Sigmoid colon (tissue), 7 donors: ENCODE data around the gene NME3. TPM values are rescaled to one million over a fixed set of nuclear protein-coding genes. Genes with fewer than 3 reads are reported as not detected.

Experiments used
- DNase-seq: peaks from one replicate; pipeline ENCODE4 v3.0.0-alpha.2; 2019
- H3K27ac ChIP-seq, 4 donors: fragments of 200-600 bp; sonication (generic); one replicate each; pipeline ENCODE4 v1.5.1; 2016 to 2019; ENCODE audit warnings: mild to moderate bottlenecking in 1 of 4
- H3K27me3 ChIP-seq, 3 donors: fragments of 200-600 bp; sonication (generic); one replicate each; pipeline ENCODE4 v1.5.1; 2019; ENCODE audit warnings: mild to moderate bottlenecking in 1 of 3
- H3K36me3 ChIP-seq, 4 donors: fragments of 200-600 bp; sonication (generic); one replicate each; pipeline ENCODE4 v1.5.1; 2016 to 2019
- H3K4me1 ChIP-seq, 4 donors: fragments of 200-600 bp; sonication (generic); one replicate each; pipeline ENCODE4 v1.5.1; 2017 to 2019
- H3K4me3 ChIP-seq, 4 donors: fragments of 200-600 bp; sonication (generic); one replicate each; pipeline ENCODE4 v1.5.1; 2017 to 2019; ENCODE audit warnings: mild to moderate bottlenecking in 2 of 4, moderate library complexity in 1 of 4
- H3K9me3 ChIP-seq, 4 donors: fragments of 200-600 bp in 3 of 4; sonication (generic) in 3 of 4; one replicate each; pipeline versions ENCODE4 v1.5.1 to v1.6.1; 2013 to 2019
- CTCF ChIP-seq, 4 experiments: fragments of 450-650 bp in 3 of 4; fragments of 200-600 bp in 1 of 4; IDR thresholded peaks; one replicate each; pipeline ENCODE4 v1.5.1; 2016 to 2019; ENCODE audit warnings: antibody characterized with exemption in 4 of 4, mild to moderate bottlenecking in 3 of 4, moderate library complexity in 2 of 4
- EP300 ChIP-seq, 4 donors: sonication (generic); formaldehyde crosslinking; IDR thresholded peaks; one replicate each; pipeline ENCODE4 v1.6.1; 2017; ENCODE audit warnings: antibody characterized with exemption in 4 of 4
- POLR2A ChIP-seq, 2 donors: fragments of 450-650 bp; IDR thresholded peaks; one replicate each; pipeline ENCODE4 v1.6.1; 2016; ENCODE audit warnings: antibody characterized with exemption in 2 of 2, mild to moderate bottlenecking in 2 of 2, moderate library complexity in 2 of 2
- POLR2AphosphoS5 ChIP-seq, 4 donors: sonication (generic); formaldehyde crosslinking; IDR thresholded peaks; one replicate each; pipeline ENCODE4 v1.6.1; 2017; ENCODE audit warnings: antibody characterized with exemption in 4 of 4
- WGBS, 2 donors: extraction: QIAGEN DNeasy Blood & Tissue Kit; methylation state at CpG; one replicate each; pipeline ENCODE4 v1.1.7; 2013; 5-methylcytosine and 5-hydroxymethylcytosine counted together
- intact Hi-C: fragments of 100-400 bp; cut with DNase I; formaldehyde crosslinking; loops from one replicate; pipeline ENCODE4 v1.15.1; 2023
- polyA plus RNA-seq, 3 donors: library from polyadenylated mRNA; stranded (reverse); fragments of 200-250 nt; gene quantifications; one replicate each; pipeline ENCODE4 v1.2.3, GENCODE V29; 2013
- total RNA-seq, 4 donors: library from RNA; depleted of rRNA; stranded (reverse); fragments of >200 nt; gene quantifications; one replicate each; pipeline ENCODE4 v1.1.0, GENCODE V29; 2016
- donor health status: healthy with polysubstance abuse.
- donor health status: Bipolar disorder and iron deficiency.
- donor health status: healthy.

Gene NME3
- total RNA-seq (100 to 1,000 TPM in 3 of 4 donors, 10 to 100 TPM in 1; 79.8 to 152 (median 128) TPM), polyA plus RNA-seq (10 to 100 TPM; 32.4 to 87.8 (median 41.4) TPM)

GRCh38 chr16:1771188-1771863, at the start of gene NME3:
Gene NME3 (minus strand): TSS chr16:1771543. CDS start chr16:1771534, 9 bp downstream.
- Histone ChIP-seq H3K4me1 (peaks cover 0 to 56% (median 47%) of the 10 kb centered on the region in 4 donors), H3K36me3 (peaks cover 24 to 43% (median 32%) of the 10 kb centered on the region in 4 donors), H3K9me3 (no peaks in the 10 kb centered on the region), H3K4me3 (peak within 1 kb of the TSS; percentile 64 to 93 (median 90)), H3K27me3 (no peaks in the 10 kb centered on the region), H3K27ac (peak within 1 kb of the TSS; percentile 91 to 97 (median 96))
- TF ChIP-seq POLR2AphosphoS5 (IDR thresholded peaks at IDR 0.05): no peak
- no peak for TF ChIP-seq CTCF (IDR thresholded peaks at IDR 0.05)
- no peak for TF ChIP-seq POLR2A (IDR thresholded peaks at IDR 0.05)
- no peak for TF ChIP-seq EP300 (IDR thresholded peaks at IDR 0.05)
- WGBS, 2 donors: 1% methylated on average over 79 of the region's 79 CpGs
- peak; percentile 88 for DNase-seq
- intact Hi-C loops: loop anchor here (5.0 to 10.0 kb wide), 2 partner anchors 64 to 1087 kb away; partner anchors contain the start of genes JMJD8, MAPK8IP3 and STUB1

GRCh38 chr16:1820946-1821290, 49.6 kb upstream of the NME3 start:
- no peaks in the 10 kb centered on the region for H3K27me3 ChIP-seq
- TF ChIP-seq POLR2AphosphoS5 (IDR thresholded peaks at IDR 0.05) (no peak), POLR2A (IDR thresholded peaks at IDR 0.05) (no peak), CTCF (IDR thresholded peaks at IDR 0.05) (no peak), EP300 (IDR thresholded peaks at IDR 0.05) (no peak)
- peaks cover 35 to 72% (median 49%) of the 10 kb centered on the region in 4 donors for H3K36me3 ChIP-seq
- no peaks in the 10 kb centered on the region for H3K9me3 ChIP-seq
- intact Hi-C loops: no loop called here
- H3K27ac ChIP-seq: no peak overlapping the region
- WGBS, 2 donors: 93 to 94% methylated on average over 12 of the region's 12 CpGs
- no peak for DNase-seq
- peaks cover 0 to 24% (median 22%) of the 10 kb centered on the region in 4 donors for H3K4me1 ChIP-seq
- H3K4me3 ChIP-seq: no peak overlapping the region

- intact Hi-C loops: no loop called here
- Histone ChIP-seq H3K4me1 (peaks cover 0 to 18% (median 16%) of the 10 kb centered on the region in 4 donors), H3K27ac (no peak overlapping the region), H3K36me3 (peaks cover 38 to 77% (median 50%) of the 10 kb centered on the region in 4 donors), H3K4me3 (no peak overlapping the region), H3K9me3 (no peaks in the 10 kb centered on the region), H3K27me3 (no peaks in the 10 kb centered on the region)
- DNase-seq: no peak
- 84 to 90% methylated on average over 25 of the region's 25 CpGs for WGBS, 2 donors
- no peak for TF ChIP-seq CTCF (IDR thresholded peaks at IDR 0.05)
- no peak for TF ChIP-seq POLR2AphosphoS5 (IDR thresholded peaks at IDR 0.05)
- no peak for TF ChIP-seq EP300 (IDR thresholded peaks at IDR 0.05)
Measured at GRCh38 chr16:1820096-1820945, 49.0 kb upstream of the NME3 start.

- H3K36me3 ChIP-seq: peaks cover 42 to 84% (median 51%) of the 10 kb centered on the region in 4 donors
- WGBS, 2 donors: 95 to 97% methylated on average over 15 of the region's 15 CpGs
- TF ChIP-seq CTCF (IDR thresholded peaks at IDR 0.05) (no peak), POLR2AphosphoS5 (IDR thresholded peaks at IDR 0.05) (no peak), POLR2A (IDR thresholded peaks at IDR 0.05) (no peak), EP300 (IDR thresholded peaks at IDR 0.05) (no peak)
- H3K27me3 ChIP-seq: no peaks in the 10 kb centered on the region
- H3K27ac ChIP-seq: no peak overlapping the region
- peaks cover 0 to 11% (median 9%) of the 10 kb centered on the region in 4 donors for H3K4me1 ChIP-seq
- DNase-seq: no peak
- intact Hi-C loops: no loop called here
- H3K9me3 ChIP-seq: no peaks in the 10 kb centered on the region
- no peak overlapping the region for H3K4me3 ChIP-seq
Measured at GRCh38 chr16:1819611-1820010, 48.3 kb upstream of the NME3 start.
